H1 (cell line): ENCODE data around the gene EEF1AKMT2. TPM values are rescaled to one million over a fixed set of nuclear protein-coding genes. Genes with fewer than 3 reads are reported as not detected.

Source experiments
- CHD2 ChIP-seq: IDR thresholded peaks from 2 replicates; pipeline ENCODE4 v1.6.1; 2012; ENCODE audit warnings: low read length, improper control_type of control experiment
- FOSL1 ChIP-seq: IDR thresholded peaks from 2 replicates; pipeline ENCODE4 v1.6.1; 2011; ENCODE audit warnings: mild to moderate bottlenecking, low read depth, low read length, moderate library complexity; ENCODE audit not compliant: insufficient read depth
- JUND ChIP-seq: IDR thresholded peaks from 2 replicates; pipeline ENCODE4 v1.6.1; 2011; ENCODE audit warnings: mild to moderate bottlenecking, improper control_type of control experiment, low read length
- POLR2AphosphoS5 ChIP-seq: IDR thresholded peaks from 2 replicates; pipeline ENCODE4 v1.6.1; 2011; ENCODE audit warnings: low read depth, low read length
- TBP ChIP-seq: IDR thresholded peaks from 2 replicates; pipeline ENCODE4 v1.6.1; 2011; ENCODE audit warnings: low read depth, low read length, improper control_type of control experiment
- TCF12 ChIP-seq: IDR thresholded peaks from 2 replicates; pipeline ENCODE4 v1.6.1; 2011; ENCODE audit warnings: low read depth, mild to moderate bottlenecking, low read length
- polyA plus RNA-seq, 7 experiments: library from polyadenylated mRNA; depleted of rRNA in 3 of 7; stranded (reverse) in 5 of 7; unstranded in 2 of 7; fragments of >200 nt in 5 of 7; fragments of 200-250 nt in 2 of 7; gene quantifications; 1 replicate in 5 of 7; 2 replicates in 1 of 7; 4 replicates in 1 of 7; pipeline versions ENCODE4 v1.2.1 to v1.2.3, GENCODE V29; 2011 to 2013; ENCODE audit warnings: missing spikeins in 2 of 7, mixed read lengths in 2 of 7
- total RNA-seq: library from RNA; stranded (reverse); fragmentation: NEBNext Ultra II Directional; extraction: Animal tissue kit (Norgen Biotek cat#: 25700); gene quantifications from 2 replicates; pipeline ENCODE4 v1.2.1, GENCODE V29; 2021
- TF ChIP-seq, protein P1 (sequence below): IDR thresholded peaks from 2 replicates; pipeline ENCODE4 v1.6.1; 2011; ENCODE audit warnings: low read length, improper control_type of control experiment
- TF ChIP-seq, protein P2 (sequence below): IDR thresholded peaks from 2 replicates; pipeline ENCODE4 v1.6.1; 2011; ENCODE audit warnings: low read depth, mild to moderate bottlenecking, low read length; ENCODE audit not compliant: insufficient read depth

EEF1AKMT2 gene
- total and polyA plus RNA-seq, 2 of the 8 experiments (the other 6 are each of a cell fraction or from before 2014, with no cell fraction given) = 9.8 to 26.8 TPM

DNA sequence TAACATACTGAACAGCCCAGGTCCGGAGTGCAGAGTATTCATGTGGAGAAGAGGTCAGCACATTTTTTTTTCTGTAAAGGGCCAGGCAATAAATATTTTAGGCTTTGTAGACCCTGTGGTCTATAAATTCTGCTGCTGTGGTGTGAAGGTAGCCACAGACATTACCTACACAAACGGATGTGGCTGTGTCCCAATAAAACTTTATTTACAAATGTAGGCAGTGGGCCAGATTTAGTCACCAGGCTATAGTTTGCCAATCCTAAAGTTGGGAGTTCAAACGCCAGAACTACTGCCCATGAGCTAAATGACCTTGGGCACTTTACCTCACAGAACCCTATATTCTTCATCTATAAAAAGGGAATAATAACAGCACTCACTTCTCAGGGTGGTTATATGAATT is 60.9 kb downstream of the EEF1AKMT2 start (continued):
- TF ChIP-seq, protein P1, sequence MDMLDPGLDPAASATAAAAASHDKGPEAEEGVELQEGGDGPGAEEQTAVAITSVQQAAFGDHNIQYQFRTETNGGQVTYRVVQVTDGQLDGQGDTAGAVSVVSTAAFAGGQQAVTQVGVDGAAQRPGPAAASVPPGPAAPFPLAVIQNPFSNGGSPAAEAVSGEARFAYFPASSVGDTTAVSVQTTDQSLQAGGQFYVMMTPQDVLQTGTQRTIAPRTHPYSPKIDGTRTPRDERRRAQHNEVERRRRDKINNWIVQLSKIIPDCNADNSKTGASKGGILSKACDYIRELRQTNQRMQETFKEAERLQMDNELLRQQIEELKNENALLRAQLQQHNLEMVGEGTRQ = no peak
- no peak for TF ChIP-seq POLR2AphosphoS5
- TF ChIP-seq, protein P2, sequence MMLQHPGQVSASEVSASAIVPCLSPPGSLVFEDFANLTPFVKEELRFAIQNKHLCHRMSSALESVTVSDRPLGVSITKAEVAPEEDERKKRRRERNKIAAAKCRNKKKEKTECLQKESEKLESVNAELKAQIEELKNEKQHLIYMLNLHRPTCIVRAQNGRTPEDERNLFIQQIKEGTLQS = no peak
- TF ChIP-seq TCF12 = no peak
- TF ChIP-seq JUND = no peak
- no peak for TF ChIP-seq TBP
- TF ChIP-seq FOSL1 = no peak
- no peak for TF ChIP-seq CHD2
